ENCODE data around the gene SYNDIG1.

Gene SYNDIG1

DNA sequence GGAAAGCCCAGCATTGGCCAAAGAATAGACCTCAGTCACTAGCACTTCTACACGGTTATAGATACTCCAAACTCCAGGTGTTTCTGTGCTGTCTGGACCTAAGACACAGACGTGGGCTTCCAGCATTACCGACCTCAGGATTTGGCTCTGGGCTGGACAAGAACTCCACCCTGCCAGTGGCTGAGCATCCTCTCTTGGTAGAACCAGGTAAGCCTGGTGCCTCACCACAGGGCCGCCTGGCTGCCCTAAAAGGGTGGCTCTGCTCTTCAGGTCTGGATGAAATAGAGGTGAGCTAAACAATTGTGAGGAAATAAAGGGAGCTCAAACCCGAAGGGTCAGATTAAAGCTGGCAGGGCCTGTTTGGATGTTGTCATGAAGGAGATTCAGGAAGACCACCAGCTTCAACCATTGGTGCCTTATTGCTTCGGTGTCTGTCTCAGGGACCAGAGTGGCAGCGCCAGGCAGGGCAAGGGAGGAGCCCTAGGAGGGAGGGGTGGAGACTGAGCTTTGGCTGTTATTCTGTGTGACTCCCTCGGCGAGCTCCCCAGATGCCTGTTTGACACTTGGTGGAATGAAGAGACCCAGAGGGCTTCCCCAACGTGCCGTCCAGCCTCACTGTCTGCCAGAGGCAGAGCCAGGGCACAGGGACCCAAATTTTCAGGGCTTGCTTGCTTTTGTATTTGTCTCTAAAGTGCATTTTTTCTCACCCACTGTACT lies 8.6 kb downstream of the SYNDIG1 start:
- peaks cover 17% of the 10 kb centered on the region for H3K27me3 Mint-ChIP-seq
- H3K36me3 Mint-ChIP-seq (ENCODE audit: low read depth), result no peaks in the 10 kb centered on the region
- DNase-seq, result no peak
- no peaks in the 10 kb centered on the region for H3K4me1 Mint-ChIP-seq (ENCODE audit: low read depth)
- no peak overlapping the region for H3K4me3 Mint-ChIP-seq
- no peaks in the 10 kb centered on the region for H3K9me3 Mint-ChIP-seq
- no peak overlapping the region for H3K27ac Mint-ChIP-seq

GRCh38 chr20:24478584-24478983 lies 9.2 kb downstream of the SYNDIG1 start:
- H3K36me3 Mint-ChIP-seq (ENCODE audit: low read depth), result no peaks in the 10 kb centered on the region
- H3K27ac Mint-ChIP-seq, result no peak overlapping the region
- DNase-seq, result no peak
- H3K9me3 Mint-ChIP-seq, result no peaks in the 10 kb centered on the region
- peaks cover 11% of the 10 kb centered on the region for H3K27me3 Mint-ChIP-seq
- no peak overlapping the region for H3K4me3 Mint-ChIP-seq
- H3K4me1 Mint-ChIP-seq (ENCODE audit: low read depth), result no peaks in the 10 kb centered on the region

DNA sequence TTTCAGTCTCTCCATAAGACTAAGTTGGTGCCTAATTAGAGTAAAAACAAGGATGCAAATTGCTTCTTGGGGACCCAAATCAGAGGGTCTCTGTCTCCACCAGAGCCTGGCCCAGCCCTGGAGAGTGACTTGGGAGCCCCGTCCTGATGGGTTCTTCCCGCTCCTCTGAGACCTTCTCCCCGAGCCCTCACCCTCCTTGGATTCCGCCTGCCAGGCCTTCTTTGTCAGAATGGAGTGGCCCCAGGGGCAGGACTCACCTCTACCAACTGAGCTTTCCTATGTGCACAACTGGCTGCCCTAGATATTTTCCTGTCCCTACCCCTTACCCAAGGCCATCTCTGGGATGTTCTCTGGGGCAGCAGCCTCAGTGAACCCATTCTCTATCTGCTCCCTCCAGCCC lies 9.7 kb downstream of the SYNDIG1 start:
- peaks cover 7% of the 10 kb centered on the region for H3K27me3 Mint-ChIP-seq

GRCh38 chr20:24479595-24479994 lies 10.2 kb downstream of the SYNDIG1 start:
- no peaks in the 10 kb centered on the region for H3K9me3 Mint-ChIP-seq
- H3K27me3 Mint-ChIP-seq, result peaks cover 2% of the 10 kb centered on the region
- no peak for DNase-seq
- no peak overlapping the region for H3K27ac Mint-ChIP-seq
- H3K36me3 Mint-ChIP-seq (ENCODE audit: low read depth), result no peaks in the 10 kb centered on the region
- H3K4me1 Mint-ChIP-seq (ENCODE audit: low read depth), result no peaks in the 10 kb centered on the region
- no peak overlapping the region for H3K4me3 Mint-ChIP-seq

More for the DNA sequence above, 9.7 kb downstream of the SYNDIG1 start:
- H3K27ac Mint-ChIP-seq, result no peak overlapping the region
- H3K9me3 Mint-ChIP-seq, result no peaks in the 10 kb centered on the region
- H3K36me3 Mint-ChIP-seq (ENCODE audit: low read depth), result no peaks in the 10 kb centered on the region
- H3K4me1 Mint-ChIP-seq (ENCODE audit: low read depth), result no peaks in the 10 kb centered on the region
- H3K4me3 Mint-ChIP-seq, result no peak overlapping the region
- no peak for DNase-seq

DNA sequence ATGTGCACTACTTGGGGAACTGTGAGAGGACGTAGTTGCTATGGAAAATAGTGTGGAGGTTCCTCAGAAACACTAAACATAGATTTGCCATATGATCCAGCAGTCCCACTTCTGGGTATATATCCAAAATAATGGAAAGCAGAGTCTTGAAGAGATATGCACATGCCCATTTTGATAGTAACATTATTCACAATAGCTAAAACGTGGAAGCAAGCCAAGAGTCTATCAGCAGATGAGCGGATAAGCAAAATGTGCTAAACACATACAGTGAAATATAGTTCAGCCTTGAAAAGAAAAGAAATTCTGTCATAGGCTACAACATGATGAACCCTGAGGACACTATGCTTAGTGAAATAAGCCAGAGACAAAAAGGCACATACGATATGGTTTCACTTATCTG lies 11.1 kb downstream of the SYNDIG1 start:
- no peaks in the 10 kb centered on the region for H3K4me1 Mint-ChIP-seq (ENCODE audit: low read depth)
- H3K27me3 Mint-ChIP-seq, result no peaks in the 10 kb centered on the region
- H3K27ac Mint-ChIP-seq, result no peak overlapping the region
- H3K4me3 Mint-ChIP-seq, result no peak overlapping the region
- H3K9me3 Mint-ChIP-seq, result no peaks in the 10 kb centered on the region
- DNase-seq, result no peak
- no peaks in the 10 kb centered on the region for H3K36me3 Mint-ChIP-seq (ENCODE audit: low read depth)

DNA sequence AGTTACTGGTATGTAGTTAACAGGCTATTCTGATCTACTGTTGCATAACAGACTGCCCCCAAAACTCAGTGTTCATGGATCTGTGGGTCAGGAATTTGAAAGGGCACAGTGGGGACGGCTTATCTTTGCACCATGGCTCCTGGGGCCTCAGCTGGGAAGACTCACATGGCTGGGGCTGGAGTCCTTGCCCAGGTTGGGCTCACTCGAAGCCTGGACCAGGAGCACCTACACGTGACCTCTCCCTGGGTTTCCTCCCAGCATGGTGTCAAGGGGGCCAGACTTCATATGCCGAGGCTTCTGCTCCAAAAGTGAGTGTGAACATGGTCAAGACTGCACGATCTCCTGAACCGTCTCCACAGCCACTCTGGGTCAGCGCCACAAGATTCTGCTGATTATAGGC lies 11.7 kb downstream of the SYNDIG1 start:
- Mint-ChIP-seq H3K4me3 (no peak overlapping the region), H3K4me1 (ENCODE audit: low read depth) (no peaks in the 10 kb centered on the region), H3K36me3 (ENCODE audit: low read depth) (no peaks in the 10 kb centered on the region), H3K9me3 (no peaks in the 10 kb centered on the region), H3K27me3 (no peaks in the 10 kb centered on the region), H3K27ac (no peak overlapping the region)
- no peak for DNase-seq

- H3K4me1 Mint-ChIP-seq (ENCODE audit: low read depth), result no peaks in the 10 kb centered on the region
- no peaks in the 10 kb centered on the region for H3K9me3 Mint-ChIP-seq
- no peak overlapping the region for H3K4me3 Mint-ChIP-seq
- no peaks in the 10 kb centered on the region for H3K36me3 Mint-ChIP-seq (ENCODE audit: low read depth)
- DNase-seq, result no peak
- H3K27me3 Mint-ChIP-seq, result no peaks in the 10 kb centered on the region
- H3K27ac Mint-ChIP-seq, result no peak overlapping the region
These were observed 14.1 kb downstream of the SYNDIG1 start for GRCh38 chr20:24483435-24484080.

DNA sequence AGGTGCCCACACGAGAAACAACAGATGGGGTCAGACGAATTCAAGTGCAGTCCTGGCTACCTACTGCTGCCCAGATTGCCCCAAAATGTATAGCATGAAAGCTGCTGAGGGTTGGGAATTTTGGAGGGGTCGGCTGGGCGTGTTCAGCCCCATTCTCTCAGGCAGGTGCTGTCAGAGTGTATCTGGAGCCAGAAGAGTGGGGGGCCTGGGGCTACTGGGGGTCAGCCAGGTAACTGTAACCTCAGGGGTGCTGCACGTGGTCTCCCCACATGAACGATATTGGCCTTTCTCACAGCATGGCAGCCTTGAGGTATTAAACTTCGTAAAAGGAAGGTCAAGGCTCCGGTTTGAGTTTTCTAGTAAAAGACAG lies 14.6 kb downstream of the SYNDIG1 start:
- Mint-ChIP-seq H3K4me3 (no peak overlapping the region), H3K9me3 (no peaks in the 10 kb centered on the region), H3K36me3 (ENCODE audit: low read depth) (no peaks in the 10 kb centered on the region), H3K27me3 (no peaks in the 10 kb centered on the region), H3K4me1 (ENCODE audit: low read depth) (no peaks in the 10 kb centered on the region), H3K27ac (no peak overlapping the region)
- no peak for DNase-seq

GRCh38 chr20:24485981-24486380 lies 16.6 kb downstream of the SYNDIG1 start:
- Mint-ChIP-seq H3K4me3 (no peak overlapping the region), H3K4me1 (ENCODE audit: low read depth) (no peaks in the 10 kb centered on the region), H3K27ac (no peak overlapping the region), H3K27me3 (no peaks in the 10 kb centered on the region), H3K9me3 (no peaks in the 10 kb centered on the region), H3K36me3 (ENCODE audit: low read depth) (no peaks in the 10 kb centered on the region)
- DNase-seq, result no peak

- H3K27ac Mint-ChIP-seq, result no peak overlapping the region
- H3K4me3 Mint-ChIP-seq, result no peak overlapping the region
- H3K36me3 Mint-ChIP-seq (ENCODE audit: low read depth), result no peaks in the 10 kb centered on the region
- no peaks in the 10 kb centered on the region for H3K27me3 Mint-ChIP-seq
- H3K9me3 Mint-ChIP-seq, result no peaks in the 10 kb centered on the region
- H3K4me1 Mint-ChIP-seq (ENCODE audit: low read depth), result no peaks in the 10 kb centered on the region
- no peak for DNase-seq
These were observed 17.8 kb downstream of the SYNDIG1 start for GRCh38 chr20:24487240-24487639.

GRCh38 chr20:24487648-24488047 lies 18.2 kb downstream of the SYNDIG1 start:
- Mint-ChIP-seq H3K27ac (no peak overlapping the region), H3K27me3 (no peaks in the 10 kb centered on the region), H3K4me3 (no peak overlapping the region), H3K9me3 (no peaks in the 10 kb centered on the region), H3K36me3 (ENCODE audit: low read depth) (no peaks in the 10 kb centered on the region), H3K4me1 (ENCODE audit: low read depth) (no peaks in the 10 kb centered on the region)
- no peak for DNase-seq

GRCh38 chr20:24488064-24488799 lies 18.8 kb downstream of the SYNDIG1 start:
- DNase-seq, result no peak
- Mint-ChIP-seq H3K36me3 (ENCODE audit: low read depth) (no peaks in the 10 kb centered on the region), H3K27me3 (no peaks in the 10 kb centered on the region), H3K4me1 (ENCODE audit: low read depth) (no peaks in the 10 kb centered on the region), H3K27ac (no peak overlapping the region), H3K4me3 (no peak overlapping the region), H3K9me3 (no peaks in the 10 kb centered on the region)

DNA sequence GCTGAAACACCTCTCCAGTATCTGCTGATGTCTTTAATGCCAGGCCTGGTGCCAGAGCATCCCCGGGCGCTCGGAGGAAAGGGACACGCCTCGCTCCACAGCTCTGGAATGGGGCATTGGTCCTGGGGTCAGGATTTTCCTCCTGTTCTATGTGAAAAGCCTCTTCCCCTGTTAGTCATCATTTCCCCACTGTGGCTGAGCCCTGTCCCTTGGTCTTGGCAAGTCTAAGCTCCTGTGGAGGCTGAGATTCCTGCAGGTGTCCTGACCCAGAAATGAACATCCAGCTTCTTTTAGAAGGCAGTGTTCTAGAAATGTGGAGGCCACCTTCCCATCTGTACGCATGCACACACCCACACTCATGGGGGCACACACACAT lies 19.4 kb downstream of the SYNDIG1 start:
- Mint-ChIP-seq H3K36me3 (ENCODE audit: low read depth) (no peaks in the 10 kb centered on the region), H3K4me1 (ENCODE audit: low read depth) (no peaks in the 10 kb centered on the region), H3K27ac (no peak overlapping the region), H3K4me3 (no peak overlapping the region), H3K27me3 (no peaks in the 10 kb centered on the region), H3K9me3 (no peaks in the 10 kb centered on the region)
- DNase-seq, result no peak

DNA sequence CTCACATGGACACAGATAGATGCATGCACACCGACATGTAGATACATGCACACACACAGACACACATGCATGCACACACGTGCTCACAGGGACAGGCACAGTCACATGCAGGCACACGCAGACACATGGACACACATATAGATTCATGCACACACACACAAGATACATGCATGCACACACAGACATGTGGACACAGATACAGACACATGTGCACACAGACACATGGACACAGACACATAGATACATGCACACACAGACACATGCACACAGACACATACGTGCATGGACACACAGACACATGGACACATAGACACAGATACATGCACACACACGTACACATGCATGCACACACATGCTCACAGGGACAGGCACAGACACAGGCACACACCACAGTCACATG lies 19.8 kb downstream of the SYNDIG1 start:
- Mint-ChIP-seq H3K9me3 (no peaks in the 10 kb centered on the region), H3K4me1 (ENCODE audit: low read depth) (no peaks in the 10 kb centered on the region), H3K27me3 (no peaks in the 10 kb centered on the region)

GRCh38 chr20:24489631-24490260 lies 20.3 kb downstream of the SYNDIG1 start:
- Mint-ChIP-seq H3K36me3 (ENCODE audit: low read depth) (no peaks in the 10 kb centered on the region), H3K27ac (no peak overlapping the region), H3K4me3 (no peak overlapping the region)

More for the DNA sequence above, 19.8 kb downstream of the SYNDIG1 start:
- Mint-ChIP-seq H3K4me3 (no peak overlapping the region), H3K27ac (no peak overlapping the region), H3K36me3 (ENCODE audit: low read depth) (no peaks in the 10 kb centered on the region)
- no peak for DNase-seq

More at GRCh38 chr20:24489631-24490260, 20.3 kb downstream of the SYNDIG1 start:
- DNase-seq, result no peak
- H3K4me1 Mint-ChIP-seq (ENCODE audit: low read depth), result no peaks in the 10 kb centered on the region
- no peaks in the 10 kb centered on the region for H3K9me3 Mint-ChIP-seq
- H3K27me3 Mint-ChIP-seq, result no peaks in the 10 kb centered on the region

Data from activated T-cell treated with anti-CD3 and anti-CD28 coated beads, Interleukin-2, amount 50 U/mL, for 24 hours (primary cell).